Osteocyte (in vitro differentiated cells): ENCODE data around the gene MMP17. TPM values are rescaled to one million over a fixed set of nuclear protein-coding genes. Genes with fewer than 3 reads are reported as not detected.
"Not testable (repeated sequence)": the region's sequence is repeated elsewhere in the genome, so short reads cannot be mapped to it uniquely, and the experiment has no call there.

ENCODE experiments used
- DNase-seq: peaks from one replicate; pipeline ENCODE4 v3.0.0; 2021; ENCODE audit warnings: mixed read lengths; ENCODE audit not compliant: unreplicated experiment; ENCODE audit errors: extremely low spot score
- H3K27ac Mint-ChIP-seq: one replicate; pipeline ENCODE4 v1.8.0; 2021; ENCODE audit warnings: mild to moderate bottlenecking, mixed read lengths; ENCODE audit not compliant: unreplicated experiment
- H3K27me3 Mint-ChIP-seq: one replicate; pipeline ENCODE4 v1.8.0; 2021; ENCODE audit warnings: mixed read lengths; ENCODE audit not compliant: unreplicated experiment
- H3K36me3 Mint-ChIP-seq: one replicate; pipeline ENCODE4 v1.8.0; 2021; ENCODE audit warnings: mixed read lengths; ENCODE audit not compliant: unreplicated experiment
- H3K4me1 Mint-ChIP-seq: one replicate; pipeline ENCODE4 v1.8.0; 2021; ENCODE audit warnings: mixed read lengths; ENCODE audit not compliant: unreplicated experiment
- H3K4me3 Mint-ChIP-seq: one replicate; pipeline ENCODE4 v1.8.0; 2021; ENCODE audit warnings: mild to moderate bottlenecking, moderate library complexity, mixed read lengths; ENCODE audit not compliant: unreplicated experiment
- H3K9me3 Mint-ChIP-seq: one replicate; pipeline ENCODE4 v1.8.0; 2021; ENCODE audit warnings: mixed read lengths; ENCODE audit not compliant: unreplicated experiment
- CTCF ChIP-seq: fragments of 200-600 bp; sonication (generic); IDR thresholded peaks from 2 replicates; pipeline ENCODE4 v1.5.0; 2021; ENCODE audit warnings: antibody characterized with exemption, mild to moderate bottlenecking, moderate library complexity
- total RNA-seq: library from RNA; stranded (reverse); gene quantifications from 2 replicates; pipeline ENCODE4 v1.2.1, GENCODE V29; 2021

Gene MMP17
- total RNA-seq, 1 donor from 2014 or later = 1.7 TPM

- TF ChIP-seq CTCF = no peak
- Mint-ChIP-seq H3K4me3 (no peak overlapping the region), H3K27ac (peak overlapping the region; percentile 54), H3K36me3 (no peaks in the 10 kb centered on the region), H3K4me1 (peaks cover 20% of the 10 kb centered on the region), H3K27me3 (no peaks in the 10 kb centered on the region), H3K9me3 (no peaks in the 10 kb centered on the region)
- no peak for DNase-seq
Measured at GRCh38 chr12:131872154-131873051, 44.2 kb downstream of the MMP17 start.

- DNase-seq = no peak
- Mint-ChIP-seq H3K4me1 (peaks cover 20% of the 10 kb centered on the region), H3K27me3 (no peaks in the 10 kb centered on the region), H3K9me3 (no peaks in the 10 kb centered on the region), H3K4me3 (no peak overlapping the region), H3K27ac (no peak overlapping the region), H3K36me3 (no peaks in the 10 kb centered on the region)
- TF ChIP-seq CTCF = no peak
Measured at GRCh38 chr12:131873293-131873692, 45.1 kb downstream of the MMP17 start.

GRCh38 chr12:131874972-131875371 lies 46.8 kb downstream of the MMP17 start:
- not testable (repeated sequence) for H3K27me3 Mint-ChIP-seq, H3K27ac Mint-ChIP-seq, H3K36me3 Mint-ChIP-seq, DNase-seq, H3K4me3 Mint-ChIP-seq, H3K9me3 Mint-ChIP-seq
- H3K4me1 Mint-ChIP-seq = peaks cover 17% of the 10 kb centered on the region

- not testable (repeated sequence) for H3K9me3 Mint-ChIP-seq, H3K4me3 Mint-ChIP-seq, DNase-seq, H3K27me3 Mint-ChIP-seq, H3K4me1 Mint-ChIP-seq, H3K27ac Mint-ChIP-seq, H3K36me3 Mint-ChIP-seq
Measured at GRCh38 chr12:131877216-131877615, 49.0 kb downstream of the MMP17 start.

GRCh38 chr12:131878436-131878835 lies 50.2 kb downstream of the MMP17 start:
- H3K36me3 Mint-ChIP-seq, DNase-seq, H3K9me3 Mint-ChIP-seq, H3K4me1 Mint-ChIP-seq, H3K27ac Mint-ChIP-seq, H3K4me3 Mint-ChIP-seq, H3K27me3 Mint-ChIP-seq: not testable (repeated sequence)

- DNase-seq = no peak
- Mint-ChIP-seq H3K36me3 (no peaks in the 10 kb centered on the region), H3K27ac (peak overlapping the region; percentile 91), H3K4me1 (peaks cover 14% of the 10 kb centered on the region), H3K27me3 (peaks cover 2% of the 10 kb centered on the region), H3K4me3 (peak overlapping the region; percentile 38), H3K9me3 (no peaks in the 10 kb centered on the region)
- TF ChIP-seq CTCF = peak; percentile 27
Measured at GRCh38 chr12:131882804-131883520, 54.8 kb downstream of the MMP17 start.
